NCI-H524 (cell line): ENCODE data around the gene CTXND1.
"Not testable (repeated sequence)": the region's sequence is repeated elsewhere in the genome, so short reads cannot be mapped to it uniquely, and the experiment has no call there.

ENCODE experiments used
- DNase-seq, 2 experiments: peaks; one replicate each; lab custom pipeline; 2025; lab: John Stamatoyannopoulos, UW

CTXND1 gene

GRCh38 chr15:80159811-80160569, 92.0 kb downstream of the CTXND1 start:
- no peak for DNase-seq

GRCh38 chr15:80159301-80159700, 92.7 kb downstream of the CTXND1 start:
- no peak for DNase-seq

- no peak for DNase-seq
Measured at GRCh38 chr15:80157215-80157614, 94.8 kb downstream of the CTXND1 start.

GRCh38 chr15:80156176-80156720, 95.8 kb downstream of the CTXND1 start:
- no peak for DNase-seq

- not testable (repeated sequence) for DNase-seq
Measured at GRCh38 chr15:80155378-80156175, 96.4 kb downstream of the CTXND1 start.

GRCh38 chr15:80155001-80155377, 97.0 kb downstream of the CTXND1 start:
- DNase-seq = no peak

GRCh38 chr15:80154336-80154735, 97.7 kb downstream of the CTXND1 start:
- DNase-seq = no peak

GRCh38 chr15:80153900-80154299, 98.1 kb downstream of the CTXND1 start:
- no peak for DNase-seq

GRCh38 chr15:80152896-80153876, 98.8 kb downstream of the CTXND1 start, which contains the start of gene FAH:
TSS of gene FAH (plus strand) at chr15:80152999. CDS start at chr15:80153055, 56 bp downstream.
- peak in 1 of 2 experiments; percentile 64 for DNase-seq

GRCh38 chr15:80152180-80152895, 99.7 kb downstream of the CTXND1 start:
- peak; percentile 89 to 91 for DNase-seq

GRCh38 chr15:80151576-80151975, 100.4 kb downstream of the CTXND1 start:
- no peak for DNase-seq

- DNase-seq = peak in 1 of 2 experiments; percentile 31
Measured at GRCh38 chr15:80151148-80151547, 100.9 kb downstream of the CTXND1 start.
